Measurements from ENCODE around the gene SYAP1.

- TF ChIP-seq CTCF (conservative IDR thresholded peaks at IDR 0.05 in 1 of 2, IDR thresholded peaks at IDR 0.05 in 1 of 2; ENCODE audit: low read depth in 1 of 2, low read length in 2 of 2) (no peak), EZH2 (IDR thresholded peaks at IDR 0.05; ENCODE audit: low read length, missing control alignments) (no peak)
Measured at GRCh38 chrX:16756724-16757123, 37.3 kb downstream of the SYAP1 start.

All from fibroblast of lung (primary cell).